NCI-H510A treated with DMSO at 0.1 percent for 48 hours (cell line): ENCODE data around the gene UBL4B.
A peak's percentile ranks its signal among the peaks of the same experiment; 100 is the strongest.

Experiments used
- DNase-seq: peaks from one replicate; lab custom pipeline; 2025; lab: John Stamatoyannopoulos, UW

The UBL4B gene

DNA sequence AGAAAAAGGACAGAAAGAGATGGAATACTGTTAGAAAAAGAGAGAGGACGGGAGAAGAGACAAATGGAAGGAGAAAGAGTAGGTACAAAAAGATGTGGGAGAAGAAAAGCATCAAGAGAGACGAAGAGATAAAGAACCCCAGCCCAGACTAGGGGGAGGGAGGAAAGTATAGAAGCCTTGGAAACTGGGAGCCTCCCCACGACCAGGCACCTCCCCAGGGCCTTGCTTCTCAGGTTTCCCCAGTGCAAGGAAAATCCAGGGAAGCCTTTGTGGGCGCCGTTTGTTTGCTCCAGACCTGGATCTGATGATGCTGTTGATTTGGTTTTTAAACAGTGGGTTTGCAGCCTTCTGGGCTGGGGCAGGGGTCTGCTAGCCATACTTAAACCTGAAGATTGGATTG, 26.6 kb upstream of the UBL4B start:
- DNase-seq = no peak

- DNase-seq = no peak
These were observed 25.3 kb upstream of the UBL4B start for GRCh38 chr1:110086961-110087360.

- DNase-seq = peak; percentile 58
These were observed 24.2 kb upstream of the UBL4B start for GRCh38 chr1:110087812-110088738.

DNA sequence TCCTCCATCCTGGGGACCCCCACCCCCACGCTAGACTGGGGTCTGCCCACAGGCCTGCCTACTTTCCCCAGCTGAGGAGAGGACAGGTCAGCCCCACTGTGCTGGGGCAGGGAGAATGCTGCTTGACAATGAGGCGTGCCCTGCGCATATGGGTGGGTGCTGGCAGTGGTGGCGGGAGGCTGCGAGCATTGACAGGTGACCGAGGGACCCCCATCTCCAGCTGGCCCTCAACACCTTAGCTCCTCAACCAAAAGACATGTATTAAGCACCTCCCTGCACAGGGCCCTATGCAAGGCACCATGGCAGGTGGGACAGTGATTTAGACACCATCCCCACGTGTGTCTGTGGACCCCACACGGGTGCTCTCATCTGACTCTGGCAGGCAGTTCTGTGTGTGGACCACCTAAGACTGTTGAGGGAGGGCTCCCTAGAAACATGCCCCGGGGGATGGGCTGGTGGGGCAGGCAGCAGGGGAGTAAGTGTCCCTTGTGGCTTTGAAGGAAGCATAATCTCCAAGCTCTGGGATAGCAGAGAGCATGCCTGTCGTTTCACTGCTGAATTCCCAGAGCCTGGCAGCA, 23.4 kb upstream of the UBL4B start:
- no peak for DNase-seq

DNA sequence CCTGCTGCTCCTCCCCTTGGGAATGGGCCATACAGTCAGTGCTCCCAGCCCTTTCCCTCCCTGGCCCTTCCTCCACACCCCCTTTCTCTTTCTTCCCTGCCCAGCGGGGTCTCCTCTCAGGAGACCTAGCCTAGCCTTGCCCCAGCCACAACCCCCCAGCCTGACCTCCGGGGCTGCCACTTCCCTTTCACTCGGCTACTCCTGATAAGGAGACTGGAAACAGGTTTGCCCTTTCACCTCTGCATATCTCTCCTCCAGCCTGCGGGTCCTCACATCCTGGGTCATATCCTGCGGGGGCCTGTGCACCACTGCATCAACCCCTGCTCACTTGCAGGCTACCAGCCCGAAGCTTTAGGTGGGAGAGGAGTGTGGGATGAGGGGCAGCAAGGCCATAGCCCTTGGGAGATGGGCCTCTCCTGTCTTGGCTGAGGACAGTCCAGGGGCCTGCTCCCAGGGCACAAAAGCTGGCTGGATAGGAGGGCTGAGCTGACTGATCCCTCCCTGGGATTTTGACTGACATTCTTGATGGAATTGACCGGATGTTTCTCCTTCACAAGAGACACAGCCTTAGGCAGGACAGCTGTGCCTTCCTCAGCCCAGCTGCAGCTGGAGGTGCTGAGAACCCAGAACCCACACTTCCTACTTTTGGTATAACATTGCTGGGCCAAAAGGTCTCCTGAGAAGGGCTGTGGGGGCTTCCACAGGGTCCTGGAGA, 22.5 kb upstream of the UBL4B start:
- no peak for DNase-seq

- no peak for DNase-seq
These were observed 20.9 kb upstream of the UBL4B start for GRCh38 chr1:110091381-110091780.

DNA sequence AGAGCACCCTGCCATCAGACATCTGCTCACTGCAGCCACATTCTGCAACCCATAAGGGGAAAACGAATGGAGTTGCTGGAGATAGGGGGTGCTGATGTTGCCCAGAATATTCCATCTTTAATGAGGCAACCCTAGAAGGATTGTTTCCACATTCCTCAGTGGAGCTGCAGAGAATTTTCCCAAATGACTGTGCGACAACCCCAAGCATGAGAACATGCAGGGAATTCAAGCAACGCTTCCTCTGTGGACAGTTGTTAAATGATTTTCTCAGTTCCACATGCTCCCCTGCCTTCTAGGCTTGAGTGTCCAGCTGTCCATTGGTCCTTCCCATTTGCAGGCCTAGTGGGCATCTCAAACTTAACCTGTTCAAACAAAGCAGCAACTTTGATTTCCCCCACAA, 20.5 kb upstream of the UBL4B start:
- no peak for DNase-seq

DNA sequence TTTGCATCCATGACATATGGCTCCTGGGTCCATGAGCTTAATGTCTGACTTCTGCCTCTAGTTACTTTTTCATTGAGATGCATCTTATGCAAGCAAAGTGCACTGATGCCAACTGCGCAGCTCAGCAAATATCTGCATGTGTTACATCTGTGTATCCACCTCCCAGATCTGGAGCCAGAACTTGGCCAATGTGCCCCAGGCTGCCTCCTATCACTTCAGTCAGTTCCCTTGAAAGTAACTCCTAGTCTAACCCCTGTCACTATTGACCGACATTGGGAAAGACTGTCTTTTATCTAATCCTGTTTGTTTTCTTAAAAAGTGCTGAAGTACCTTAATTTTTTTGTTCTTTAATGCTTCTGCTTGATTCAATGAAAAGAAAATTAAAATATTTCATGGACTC, 19.3 kb upstream of the UBL4B start:
- no peak for DNase-seq

DNA sequence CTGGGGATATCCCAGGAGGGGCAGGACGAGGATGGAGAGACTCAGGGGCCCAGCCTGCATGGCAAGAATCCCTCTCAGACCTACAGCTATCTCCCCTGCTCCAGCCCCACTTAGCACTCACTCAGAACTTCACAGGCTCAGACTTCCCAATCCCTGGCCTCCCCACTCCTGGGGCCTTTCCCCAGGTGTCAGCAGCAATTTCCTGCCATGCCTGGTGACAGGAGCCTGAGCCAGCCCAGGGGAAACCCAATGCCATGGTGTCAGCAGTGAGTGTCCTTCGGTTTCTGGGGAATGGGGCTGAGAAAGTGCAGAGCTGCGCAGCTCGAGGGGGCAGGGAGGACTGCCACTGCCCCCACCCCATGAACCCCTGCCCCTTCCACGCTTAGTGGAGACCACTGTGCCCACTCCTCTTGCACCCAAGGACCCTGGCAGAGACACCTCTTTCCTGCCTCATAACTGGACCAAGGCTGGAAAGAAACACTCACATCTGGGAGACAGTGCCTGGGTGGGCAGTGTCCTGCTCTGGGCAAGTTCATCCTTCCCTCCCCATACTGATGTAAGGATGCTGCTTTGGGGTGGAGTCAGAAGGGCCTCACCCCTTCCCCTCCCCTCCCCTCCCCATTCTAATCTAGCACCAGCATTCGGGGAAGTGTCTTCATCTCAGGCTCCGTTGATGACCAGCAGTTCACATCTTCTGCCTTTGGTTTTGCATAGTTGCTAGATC, 17.1 kb upstream of the UBL4B start:
- no peak for DNase-seq

DNA sequence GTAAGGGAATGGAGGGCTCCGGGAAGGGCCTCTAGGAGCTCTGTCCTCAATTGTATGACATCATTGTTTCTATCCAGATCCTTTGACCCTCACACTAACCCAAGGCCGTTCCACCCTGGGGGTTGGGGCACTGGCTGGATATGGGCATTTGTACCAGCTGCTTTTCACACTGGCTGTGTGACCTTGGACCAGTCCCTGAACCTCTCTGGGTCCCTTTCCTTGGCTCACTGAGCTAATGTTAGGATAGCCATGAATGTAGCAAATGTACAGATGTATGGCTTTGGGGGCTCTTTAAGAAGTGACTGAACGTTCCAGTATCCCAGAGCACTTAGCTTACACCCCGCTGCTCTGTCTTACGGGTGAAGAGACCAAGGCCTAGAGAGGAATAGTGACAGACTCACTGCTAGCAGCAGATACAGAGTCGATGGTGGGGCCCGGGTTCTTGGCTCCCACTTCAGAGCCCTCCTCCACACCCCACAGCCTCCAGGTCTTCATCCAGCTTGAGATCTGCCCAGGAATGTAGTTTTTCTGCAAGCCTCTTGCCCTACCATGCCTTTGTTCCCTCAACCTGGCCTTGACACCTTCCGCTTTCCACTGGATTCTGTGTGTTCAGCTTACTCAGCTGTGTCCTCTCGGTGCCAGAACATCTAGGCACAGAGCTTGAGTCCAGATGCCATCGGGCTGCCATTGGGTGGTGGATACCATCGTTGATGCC, 14.6 kb upstream of the UBL4B start:
- DNase-seq = no peak

- DNase-seq = no peak
These were observed 13.8 kb upstream of the UBL4B start for GRCh38 chr1:110098222-110099026.

DNA sequence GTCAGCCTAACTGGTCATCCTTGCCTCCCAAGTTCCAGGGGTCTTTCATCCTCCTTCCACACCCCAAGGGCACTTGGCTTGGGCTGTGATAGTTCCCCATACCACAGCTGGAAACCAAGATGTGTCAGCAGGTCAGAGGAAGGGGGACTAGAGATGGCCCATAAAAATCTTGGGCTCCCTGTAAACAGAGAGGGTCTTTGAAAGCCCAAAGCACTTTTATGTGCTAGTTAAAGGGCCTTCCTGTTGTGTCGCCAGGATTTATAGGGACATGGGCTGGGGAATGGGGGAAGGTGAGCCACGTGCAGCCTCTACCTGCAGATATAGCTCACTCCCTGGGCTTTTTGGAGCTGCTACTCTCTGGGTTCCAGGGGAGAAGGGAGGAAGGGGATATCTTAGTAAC, 11.9 kb upstream of the UBL4B start:
- DNase-seq = no peak

DNA sequence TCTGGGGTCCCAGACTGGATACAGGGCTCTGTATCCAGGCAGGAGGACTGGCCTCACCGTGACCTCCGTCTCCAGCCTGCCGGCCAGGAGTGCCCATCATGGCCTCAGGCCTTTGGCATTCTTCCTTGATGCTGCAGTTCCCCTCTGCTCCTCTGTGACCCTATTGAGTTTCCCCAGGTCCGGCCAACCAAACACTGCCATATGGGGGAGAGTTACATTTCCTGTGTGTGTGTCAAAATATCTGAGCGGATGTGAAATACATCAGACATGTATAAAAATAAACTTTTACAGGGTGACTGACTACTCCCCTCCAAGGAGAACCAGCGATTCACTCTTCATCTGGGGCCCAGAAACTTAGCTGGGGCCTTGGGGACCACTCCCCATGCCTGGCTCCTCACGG, 10.2 kb upstream of the UBL4B start:
- DNase-seq = no peak

GRCh38 chr1:110106013-110106941, 6.0 kb upstream of the UBL4B start:
- peak; percentile 73 for DNase-seq

GRCh38 chr1:110107867-110108469, 4.3 kb upstream of the UBL4B start:
- no peak for DNase-seq

DNA sequence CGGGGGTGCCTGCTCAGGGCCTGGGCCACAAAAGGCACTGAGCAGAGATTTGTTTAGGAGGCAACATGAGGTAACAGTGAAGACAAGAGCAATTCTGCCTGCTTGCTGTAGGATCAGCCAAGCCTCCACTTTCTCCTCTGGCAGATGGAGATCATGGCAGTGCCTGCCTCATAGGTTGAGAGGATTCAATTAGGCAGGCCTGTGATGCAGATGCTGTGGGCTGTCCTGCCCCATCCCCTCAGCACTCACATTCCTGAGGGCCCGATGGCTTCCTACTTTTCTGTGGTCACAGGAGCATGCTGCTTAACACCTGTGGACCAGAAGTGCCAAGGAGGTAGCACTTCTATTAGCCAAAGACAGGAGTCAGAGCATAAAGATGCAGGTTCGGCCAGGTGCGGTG, 1.2 kb upstream of the UBL4B start:
- no peak for DNase-seq

- DNase-seq = peak; percentile 61
These were observed 413 bp downstream of the UBL4B start for GRCh38 chr1:110112656-110113055.

GRCh38 chr1:110113551-110113950, 1.3 kb downstream of the UBL4B start:
- peak; percentile 39 for DNase-seq

DNA sequence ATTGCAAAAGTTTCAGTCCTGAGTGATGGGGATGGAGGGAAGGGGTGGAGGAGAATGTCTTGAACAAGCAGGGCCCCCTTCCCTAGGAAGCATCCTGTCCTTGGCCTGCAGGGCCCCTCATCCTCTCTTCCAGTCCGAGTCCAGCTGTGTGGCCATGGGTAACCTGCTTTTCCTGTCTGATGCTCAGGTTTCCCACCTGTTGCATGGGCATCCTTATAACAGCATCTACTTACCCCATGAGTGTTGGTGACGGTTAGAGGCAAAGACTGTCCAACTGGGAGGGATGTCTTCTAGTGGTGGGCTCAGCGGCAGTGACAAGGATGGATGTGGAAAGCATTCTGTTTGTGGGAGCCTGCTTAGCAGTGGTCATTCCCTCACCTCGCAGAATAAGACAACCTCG, 1.9 kb downstream of the UBL4B start:
- no peak for DNase-seq
